ENCODE data around the gene TMEFF1.
"Not testable (repeated sequence)": the region's sequence is repeated elsewhere in the genome, so short reads cannot be mapped to it uniquely, and the experiment has no call there.

TMEFF1 gene

DNA sequence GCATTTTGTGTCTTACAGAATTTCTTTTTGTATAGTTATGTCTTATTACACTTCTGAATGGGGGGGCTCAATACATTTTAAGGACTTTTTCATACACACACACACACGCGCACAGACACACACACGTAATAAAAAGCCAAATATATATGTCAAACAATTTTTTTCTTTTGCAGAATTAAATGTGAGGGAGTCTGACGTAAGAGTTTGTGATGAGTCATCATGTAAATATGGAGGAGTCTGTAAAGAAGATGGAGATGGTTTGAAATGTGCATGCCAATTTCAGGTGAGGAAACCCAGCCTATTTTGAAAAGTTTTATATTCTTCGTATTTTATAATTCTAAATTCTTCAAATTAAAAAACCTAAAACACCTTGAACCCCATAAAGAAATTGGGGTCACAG lies 25.6 kb downstream of the TMEFF1 start:
- no peak for DNase-seq

GRCh38 chr9:100499460-100499859 lies 26.5 kb downstream of the TMEFF1 start:
- no peak for DNase-seq

DNA sequence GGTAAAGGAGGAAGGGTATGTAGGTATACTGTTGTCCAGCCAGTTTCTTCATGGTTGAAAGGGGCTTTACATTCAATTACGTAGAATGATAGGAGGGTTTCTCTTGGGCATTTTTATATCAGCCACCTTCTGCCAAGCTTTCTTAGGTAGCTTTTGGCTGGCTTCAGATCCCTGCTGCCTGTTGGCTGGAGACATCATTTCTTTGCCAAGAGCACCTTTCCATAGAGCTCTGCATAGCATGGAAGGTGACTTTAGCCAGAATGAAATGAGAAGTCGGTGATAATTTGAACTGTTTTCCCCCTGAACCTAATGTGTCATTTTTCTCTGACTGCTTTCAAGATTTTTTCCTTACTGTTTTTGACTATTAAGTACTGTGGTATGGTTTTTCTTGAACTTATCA lies 26.9 kb downstream of the TMEFF1 start:
- DNase-seq: no peak

DNA sequence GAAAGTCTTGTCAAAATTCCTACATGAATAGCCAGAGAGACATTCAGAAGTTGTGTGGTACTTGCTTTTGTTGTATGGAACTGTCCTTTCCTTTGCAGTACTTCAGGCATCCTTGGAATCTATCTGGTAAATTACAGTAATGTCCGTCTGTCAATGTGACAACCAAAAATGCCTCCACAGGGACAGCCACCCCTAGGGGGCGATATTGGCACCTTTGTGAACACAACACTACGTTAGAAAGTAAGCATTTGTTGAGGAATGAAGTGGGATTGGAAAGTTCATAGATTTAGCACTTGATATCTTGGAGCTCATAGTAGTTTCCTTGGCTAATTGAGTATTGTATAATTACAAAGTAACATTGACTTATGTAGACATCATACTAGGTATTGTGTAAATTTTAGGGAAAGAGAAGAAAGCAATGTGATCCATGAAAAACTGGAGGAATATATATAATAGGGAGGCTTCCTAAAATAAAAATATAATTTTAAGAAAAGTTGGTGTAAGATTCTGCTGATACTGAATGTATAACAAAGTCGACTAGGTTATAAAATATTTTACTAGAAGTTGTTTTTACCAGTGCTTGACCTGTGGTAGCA lies 32.7 kb downstream of the TMEFF1 start:
- DNase-seq: no peak

DNA sequence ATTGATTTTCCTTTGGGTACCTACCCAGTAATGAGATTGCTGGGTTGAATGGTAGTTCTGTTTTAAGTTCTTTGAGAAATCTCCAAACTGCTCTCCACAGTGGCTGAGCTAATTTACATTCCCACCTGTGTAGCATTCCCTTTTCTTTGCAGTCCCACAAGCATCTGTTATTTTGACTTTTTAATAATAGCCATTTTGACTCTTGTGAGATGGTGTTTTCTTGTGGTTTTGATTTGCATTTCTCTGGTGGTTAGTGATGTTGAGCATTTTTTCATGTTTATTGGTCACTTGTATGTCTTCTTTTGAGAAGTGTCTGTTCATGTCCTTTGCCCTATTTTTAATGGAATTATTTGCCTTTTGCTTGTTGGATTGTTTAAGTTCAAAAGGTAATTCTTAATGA lies 34.4 kb downstream of the TMEFF1 start:
- DNase-seq: not testable (repeated sequence)

DNA sequence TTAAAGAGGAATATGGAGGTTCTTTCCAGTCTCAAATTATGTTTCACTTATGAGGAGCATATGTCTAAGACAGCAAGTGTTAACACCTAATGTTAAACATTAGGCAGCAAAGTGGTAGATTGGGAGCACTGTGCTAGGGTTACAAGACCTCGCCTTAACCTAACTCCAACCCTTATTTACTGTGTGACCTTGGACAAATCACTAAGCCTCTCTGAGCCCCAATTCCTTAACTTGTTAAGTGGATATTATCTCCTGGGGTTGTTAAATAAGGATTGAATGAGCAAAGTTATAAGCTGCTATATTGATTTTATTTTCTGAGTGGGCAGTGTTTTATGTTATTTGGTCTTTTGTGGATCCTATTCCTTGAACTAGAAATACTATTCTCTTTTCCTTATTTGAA lies 38.3 kb downstream of the TMEFF1 start:
- DNase-seq: no peak

DNA sequence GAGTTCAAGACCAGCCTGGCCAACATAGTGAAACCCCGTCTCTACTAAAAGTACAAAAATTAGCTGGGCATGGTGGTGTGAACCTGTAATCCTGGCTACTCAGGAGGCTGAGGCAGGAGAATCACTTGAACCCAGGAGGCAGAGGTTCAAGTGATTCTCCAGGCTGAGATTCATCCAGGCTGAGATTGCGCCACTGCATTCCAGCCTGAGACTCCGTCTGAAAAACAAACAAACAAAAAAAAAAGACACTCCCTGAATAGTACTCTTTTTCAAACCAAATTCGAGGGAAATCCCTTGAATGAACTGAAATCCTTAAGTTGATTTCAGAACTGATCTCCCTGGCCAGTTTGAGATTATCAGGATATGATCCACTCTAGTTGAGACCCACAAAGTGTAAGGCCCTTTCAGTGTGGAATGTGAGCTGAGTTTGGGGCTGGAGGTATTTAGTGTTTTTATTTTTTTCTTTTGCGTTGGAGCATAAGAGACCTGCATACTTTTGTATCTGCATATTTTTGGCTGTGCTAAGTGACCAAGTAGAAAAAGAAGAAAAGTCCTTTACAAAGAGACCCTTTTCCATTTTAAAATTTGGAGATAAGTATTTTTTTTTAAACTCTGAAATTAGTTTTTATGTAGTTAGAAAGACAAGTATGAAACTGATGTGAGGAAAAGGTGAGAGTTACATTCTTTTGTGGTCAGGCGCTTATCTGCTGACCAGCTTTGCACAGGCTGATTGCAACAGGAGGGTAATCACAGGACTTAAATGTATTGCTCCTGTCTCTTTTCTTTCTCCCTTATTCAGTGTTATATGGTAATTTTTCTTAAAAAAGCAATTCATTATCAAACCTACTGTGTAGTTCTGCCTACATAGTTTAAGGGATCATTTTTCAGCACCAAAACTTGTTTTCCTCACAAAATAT lies 42.9 kb downstream of the TMEFF1 start:
- no peak for DNase-seq

DNA sequence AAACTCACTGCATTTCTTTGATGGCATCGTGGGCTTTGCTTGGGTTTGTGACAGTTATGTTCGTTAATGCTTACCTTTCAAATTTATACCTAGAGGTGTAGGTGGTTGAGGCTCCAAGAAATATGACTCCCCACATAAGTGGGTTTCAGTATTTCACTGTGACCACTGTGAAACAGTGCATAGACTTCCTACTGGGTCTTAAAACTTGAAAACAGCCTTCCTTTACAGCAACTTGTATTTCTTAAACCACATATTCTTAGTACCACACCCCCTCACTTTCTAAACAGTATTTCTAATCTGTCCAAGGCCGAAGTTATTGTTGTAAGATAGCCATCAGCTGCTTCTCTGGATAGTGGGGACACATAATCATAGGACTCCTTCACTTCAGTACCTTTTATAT lies 48.3 kb downstream of the TMEFF1 start:
- DNase-seq: no peak

DNA sequence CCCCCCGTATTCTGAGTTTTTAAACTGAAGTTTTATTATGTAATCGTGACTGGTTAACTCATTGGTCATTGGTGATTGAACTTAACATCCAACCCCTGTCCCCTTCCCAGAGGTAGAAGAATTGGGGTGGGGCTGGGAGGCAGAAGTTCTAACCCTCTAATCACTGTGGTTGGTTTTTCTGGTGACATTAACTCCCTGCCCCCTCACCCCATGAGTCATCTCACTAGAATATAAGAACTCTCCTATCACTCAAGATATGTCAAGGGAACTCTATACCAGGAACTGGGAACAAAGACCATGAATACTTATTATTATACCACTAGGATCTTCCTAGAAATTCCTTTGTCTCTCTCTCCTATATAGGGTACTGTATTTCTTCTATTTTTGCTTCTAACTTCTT lies 52.6 kb downstream of the TMEFF1 start:
- DNase-seq: no peak

DNA sequence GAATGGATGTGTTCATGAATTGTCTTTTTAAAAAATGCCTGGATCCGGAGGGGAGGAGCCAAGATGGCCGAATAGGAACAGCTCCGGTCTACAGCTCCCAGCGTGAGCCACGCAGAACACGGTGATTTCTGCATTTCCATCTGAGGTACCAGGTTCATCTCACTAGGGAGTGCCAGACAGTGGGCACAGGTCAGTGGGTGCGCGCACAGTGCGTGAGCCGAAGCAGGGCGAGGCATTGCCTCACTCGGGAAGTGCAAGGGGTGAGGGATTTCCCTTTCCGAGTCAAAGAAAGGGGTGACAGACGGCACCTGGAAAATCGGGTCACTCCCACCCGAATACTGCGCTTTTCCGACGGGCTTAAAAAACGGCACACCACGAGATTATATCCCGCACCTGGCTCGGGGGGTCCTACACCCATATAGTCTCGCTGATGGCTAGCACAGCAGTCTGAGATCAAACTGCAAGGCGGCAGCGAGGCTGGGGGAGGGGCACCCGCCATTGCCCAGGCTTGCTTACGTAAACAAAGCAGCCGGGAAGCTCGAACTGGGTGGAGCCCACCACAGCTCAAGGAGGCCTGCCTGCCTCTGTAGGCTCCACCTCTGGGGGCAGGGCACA lies 54.3 kb downstream of the TMEFF1 start:
- not testable (repeated sequence) for DNase-seq

- DNase-seq: no peak
Measured at GRCh38 chr9:100534401-100534800, 61.5 kb downstream of the TMEFF1 start.

- no peak for DNase-seq
Measured at GRCh38 chr9:100540327-100540726, 67.4 kb downstream of the TMEFF1 start.

DNA sequence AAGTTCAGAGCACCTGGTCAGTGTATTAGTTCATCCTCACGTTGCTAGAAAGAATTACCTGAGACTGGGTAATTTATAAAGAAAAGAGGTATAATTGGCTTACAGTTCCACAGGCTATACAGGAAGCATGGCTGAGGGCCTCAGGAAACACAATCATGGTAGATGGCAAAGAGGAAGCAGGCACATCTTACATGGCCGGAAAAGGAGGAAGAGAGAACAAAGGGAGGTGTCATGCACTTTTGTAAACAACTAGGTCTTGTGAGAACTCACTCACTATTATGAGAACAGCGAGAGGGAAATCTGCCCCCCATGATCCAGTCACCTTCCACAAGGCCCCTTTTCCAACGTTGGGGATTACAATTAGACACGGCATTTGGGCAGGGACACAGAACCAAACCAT lies 76.1 kb downstream of the TMEFF1 start:
- no peak for DNase-seq

DNA sequence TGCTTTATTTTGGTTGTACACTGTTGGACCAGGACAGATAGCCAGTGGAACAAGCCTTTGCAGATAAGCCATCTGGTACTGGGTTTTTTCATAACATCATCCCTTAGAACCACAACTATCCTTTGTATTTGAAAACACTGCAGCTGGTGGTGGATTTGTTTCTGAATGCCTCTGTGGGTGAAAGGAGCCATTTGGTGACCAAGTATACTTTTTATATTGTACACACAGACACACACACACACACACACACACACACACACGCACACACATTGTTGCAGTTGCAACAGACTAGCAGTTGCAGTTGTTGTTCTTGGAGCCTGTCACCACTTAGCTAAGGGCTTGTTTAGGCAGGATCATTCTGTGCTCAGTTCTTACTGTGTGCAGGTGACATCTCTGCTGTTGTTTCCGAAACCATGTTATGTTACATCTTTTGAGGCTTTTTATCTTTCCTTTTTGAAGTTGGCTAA lies 82.0 kb downstream of the TMEFF1 start:
- DNase-seq: peak; percentile 1

GRCh38 chr9:100555471-100555870 lies 82.5 kb downstream of the TMEFF1 start:
- no peak for DNase-seq

DNA sequence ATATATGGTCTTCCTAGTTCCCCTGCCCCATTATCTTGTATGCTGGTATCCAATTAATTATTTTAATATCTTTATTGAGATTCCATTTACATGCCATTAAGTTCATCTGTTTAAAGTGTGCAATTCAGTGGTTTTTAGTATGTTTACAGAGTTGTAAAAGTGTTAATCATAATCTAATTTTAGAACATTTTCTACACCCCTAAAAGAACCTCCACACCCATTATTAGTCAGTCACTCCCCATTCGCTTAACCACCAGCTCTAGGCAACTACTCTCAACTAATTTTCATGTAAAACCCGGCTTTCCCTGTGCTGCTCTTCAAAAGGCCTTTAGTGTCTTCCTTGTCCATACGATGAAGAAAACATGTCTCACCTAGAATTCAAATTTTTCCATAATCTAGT lies 84.1 kb downstream of the TMEFF1 start:
- no peak for DNase-seq

DNA sequence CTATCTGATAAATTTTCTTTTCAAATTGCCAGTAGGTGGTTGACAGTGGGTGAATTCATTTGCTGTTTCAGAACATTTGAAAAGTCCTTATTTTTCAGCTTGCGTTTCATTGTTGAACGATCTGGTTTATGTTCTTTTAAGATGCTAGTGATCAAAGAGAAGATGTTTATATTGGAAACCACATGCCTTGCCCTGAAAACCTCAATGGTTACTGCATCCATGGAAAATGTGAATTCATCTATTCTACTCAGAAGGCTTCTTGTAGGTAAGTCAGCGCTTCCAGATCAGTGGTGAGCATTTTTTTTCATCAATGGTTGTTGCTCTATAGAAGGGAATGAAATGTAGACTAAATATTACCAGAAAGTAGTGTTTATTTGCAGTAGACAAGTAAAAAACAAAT lies 88.3 kb downstream of the TMEFF1 start:
- DNase-seq: no peak

DNA sequence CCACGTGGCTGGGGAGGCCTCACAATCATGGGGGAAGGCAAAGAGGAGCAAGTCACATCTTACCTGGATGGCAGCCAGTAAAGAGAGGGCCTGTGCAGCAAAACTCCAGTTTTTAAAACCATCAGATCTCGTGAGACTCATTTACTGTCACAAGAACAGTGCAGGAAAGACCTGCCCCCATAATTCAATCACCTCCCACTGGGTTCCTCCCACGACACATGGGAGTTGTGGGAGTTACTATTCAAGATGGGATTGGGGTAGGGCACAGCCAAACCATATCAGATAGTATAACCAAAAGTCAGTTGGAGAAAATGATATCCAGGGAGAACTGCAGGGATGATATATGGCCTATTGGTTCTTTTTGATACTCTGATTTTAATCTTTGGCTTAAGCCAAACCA lies 94.9 kb downstream of the TMEFF1 start:
- no peak for DNase-seq

DNA sequence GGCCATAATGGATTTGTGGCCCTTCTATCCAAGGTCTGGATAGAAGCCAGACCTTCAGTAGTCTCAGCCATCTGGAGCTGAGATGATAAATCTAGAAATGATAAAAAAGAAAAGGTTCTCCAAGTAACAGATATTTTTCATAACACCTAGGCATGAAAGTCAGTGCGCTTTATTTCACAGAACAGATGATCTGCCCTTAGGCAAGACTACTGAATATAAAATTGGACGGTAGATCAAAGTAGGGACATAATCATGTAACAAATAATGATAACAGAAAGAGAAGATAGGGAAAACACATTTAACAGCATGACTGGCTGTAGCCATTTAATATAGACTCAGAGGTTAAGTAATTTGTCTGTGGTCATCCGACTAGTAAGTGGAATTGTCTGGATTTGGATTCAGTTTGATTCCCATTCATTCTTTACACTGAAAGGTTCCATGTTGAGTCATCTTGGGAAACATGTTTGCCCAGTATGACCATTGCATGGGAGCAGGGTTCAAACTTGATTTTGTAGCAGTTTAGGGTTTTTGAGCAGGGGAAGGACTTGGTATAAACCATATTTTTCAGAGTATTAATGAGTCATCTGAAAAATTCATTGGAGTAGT lies 100.8 kb downstream of the TMEFF1 start:
- DNase-seq: no peak

DNA sequence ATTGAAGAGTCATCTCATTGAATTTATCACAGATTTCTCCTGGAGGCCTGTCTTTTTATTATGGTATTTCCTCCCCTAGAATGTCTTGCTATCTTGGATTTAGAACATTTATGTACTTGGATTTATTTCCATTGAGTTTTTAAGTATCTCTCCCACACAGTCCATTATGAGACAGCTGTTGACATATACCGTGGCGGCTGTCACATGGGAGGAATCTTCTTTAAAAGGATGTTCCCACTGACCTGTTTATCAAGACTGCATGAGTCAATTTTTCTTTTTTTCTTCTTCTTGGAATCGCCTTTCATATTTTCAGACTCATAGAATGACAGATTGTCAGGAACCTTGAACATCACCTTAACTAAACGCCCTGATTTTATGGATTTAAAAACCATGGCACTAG lies 102.1 kb downstream of the TMEFF1 start:
- DNase-seq: no peak

DNA sequence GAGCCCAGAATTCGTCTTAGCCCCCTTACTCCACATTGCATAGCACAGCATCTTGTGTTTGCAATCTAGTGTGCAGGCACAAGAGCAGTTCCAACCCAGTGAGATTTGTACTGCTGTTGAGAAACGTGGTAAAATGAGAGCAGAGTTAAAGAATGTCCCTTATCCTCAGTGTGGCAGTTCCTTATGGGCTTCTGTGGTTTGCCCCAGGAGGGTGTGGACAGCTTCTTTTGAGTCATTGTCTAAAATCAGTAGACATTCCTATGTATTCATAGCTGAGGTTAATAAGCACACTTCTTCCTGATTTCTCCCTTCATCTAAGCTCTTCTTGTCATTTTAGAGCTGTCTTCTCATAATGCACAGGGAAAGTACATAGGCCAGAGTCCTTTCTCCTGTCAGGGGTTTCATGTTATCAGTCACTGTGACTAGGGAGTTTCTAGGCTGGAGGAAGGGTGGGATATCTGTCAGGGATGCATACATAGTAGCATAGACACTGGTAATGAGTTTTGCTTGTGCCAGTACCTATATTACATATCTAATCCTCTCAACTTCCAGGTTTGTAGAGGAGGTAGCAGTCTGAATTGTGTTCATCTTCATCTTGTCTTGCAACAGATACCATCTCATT lies 102.9 kb downstream of the TMEFF1 start:
- no peak for DNase-seq

GRCh38 chr9:100577776-100578448 lies 105.0 kb downstream of the TMEFF1 start, which contains the start of gene CAVIN4:
Gene CAVIN4, plus strand, starts transcription at chr9:100578079. Its CDS starts 65 bp downstream, at chr9:100578144.
- DNase-seq: no peak

All from NCI-H1105 (cell line).